Measurements from ENCODE around the gene PIN4.

PIN4 gene

GRCh38 chrX:72181178-72182125 is at the start of gene PIN4:
Gene PIN4, plus strand, starts transcription at chrX:72181757. Its CDS starts 29 bp downstream, at chrX:72181786.
- FAIRE-seq (no peak), DNase-seq (ENCODE audit: insufficient read length, low spot score) (peak; percentile 27)
- no peak for TF ChIP-seq CTCF (IDR thresholded peaks at IDR 0.05; ENCODE audit: insufficient read depth, missing control alignments)

GRCh38 chrX:72132456-72132855 is 49.1 kb upstream of the PIN4 start:
- no peak for FAIRE-seq
- no peak for TF ChIP-seq CTCF (IDR thresholded peaks at IDR 0.05; ENCODE audit: insufficient read depth, missing control alignments)

GRCh38 chrX:72133851-72134546 is 47.6 kb upstream of the PIN4 start:
- TF ChIP-seq CTCF (IDR thresholded peaks at IDR 0.05; ENCODE audit: insufficient read depth, missing control alignments) = no peak
- no peak for FAIRE-seq
- no peak for DNase-seq (ENCODE audit: insufficient read length, low spot score)

More at GRCh38 chrX:72132456-72132855, 49.1 kb upstream of the PIN4 start:
- no peak for DNase-seq (ENCODE audit: insufficient read length, low spot score)

GRCh38 chrX:72137846-72138495 is 43.6 kb upstream of the PIN4 start:
- FAIRE-seq (no peak), DNase-seq (ENCODE audit: insufficient read length, low spot score) (no peak)
- TF ChIP-seq CTCF (IDR thresholded peaks at IDR 0.05; ENCODE audit: insufficient read depth, missing control alignments) = no peak

- no peak for DNase-seq (ENCODE audit: insufficient read length, low spot score)
- FAIRE-seq = no peak
- TF ChIP-seq CTCF (IDR thresholded peaks at IDR 0.05; ENCODE audit: insufficient read depth, missing control alignments) = no peak
Observed at GRCh38 chrX:72139538-72139937, 42.0 kb upstream of the PIN4 start.

- peak; percentile 6 for FAIRE-seq
- TF ChIP-seq CTCF (IDR thresholded peaks at IDR 0.05; ENCODE audit: insufficient read depth, missing control alignments) = no peak
- no peak for DNase-seq (ENCODE audit: insufficient read length, low spot score)
Observed at GRCh38 chrX:72141372-72142004, 40.1 kb upstream of the PIN4 start.
